NCI-H2081 (cell line): Measurements from ENCODE around the gene CD86.
"Not testable (repeated sequence)": the region's sequence is repeated elsewhere in the genome, so short reads cannot be mapped to it uniquely, and the experiment has no call there.

ENCODE experiments used
- DNase-seq, 2 experiments: peaks; one replicate each; lab custom pipeline; 2025; lab: John Stamatoyannopoulos, UW

Gene CD86

DNA sequence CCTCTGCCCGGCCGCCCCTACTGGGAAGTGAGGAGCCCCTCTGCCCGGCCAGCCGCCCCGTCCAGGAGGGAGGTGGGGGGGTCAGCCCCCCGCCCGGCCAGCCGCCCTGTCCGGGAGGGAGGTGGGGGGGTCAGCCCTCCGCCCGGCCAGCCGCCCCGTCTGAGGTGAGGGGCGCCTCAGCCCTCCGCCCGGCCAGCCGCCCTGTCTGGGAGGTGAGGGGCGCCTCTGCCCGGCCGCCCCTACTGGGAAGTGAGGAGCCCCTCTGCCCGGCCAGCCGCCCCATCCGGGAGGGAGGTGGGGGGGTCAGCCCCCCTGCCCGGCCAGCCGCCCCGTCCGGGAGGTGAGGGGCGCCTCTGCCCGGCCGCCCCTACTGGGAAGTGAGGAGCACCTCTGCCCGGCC is 109.8 kb downstream of the CD86 start:
- DNase-seq = not testable (repeated sequence)

DNA sequence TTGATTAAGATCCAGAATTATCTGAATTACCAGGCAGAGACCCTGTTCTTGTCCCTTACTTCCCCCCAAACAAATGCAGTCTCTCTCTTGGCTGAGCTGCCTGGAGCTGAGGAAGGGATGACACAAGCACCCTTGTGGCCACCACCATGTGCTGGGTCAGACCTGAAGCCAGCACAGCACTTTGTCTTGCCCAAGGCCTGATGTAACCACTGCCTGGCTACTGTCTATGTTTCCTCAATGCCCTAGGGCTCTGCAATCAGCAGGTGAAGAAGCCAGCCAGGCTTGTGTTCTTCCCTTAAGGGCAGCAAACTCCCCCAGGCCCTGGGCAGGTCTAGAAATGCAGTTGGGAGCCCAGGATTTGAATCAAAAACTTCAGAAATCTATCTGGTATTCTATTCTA is 112.5 kb downstream of the CD86 start:
- no peak for DNase-seq

DNA sequence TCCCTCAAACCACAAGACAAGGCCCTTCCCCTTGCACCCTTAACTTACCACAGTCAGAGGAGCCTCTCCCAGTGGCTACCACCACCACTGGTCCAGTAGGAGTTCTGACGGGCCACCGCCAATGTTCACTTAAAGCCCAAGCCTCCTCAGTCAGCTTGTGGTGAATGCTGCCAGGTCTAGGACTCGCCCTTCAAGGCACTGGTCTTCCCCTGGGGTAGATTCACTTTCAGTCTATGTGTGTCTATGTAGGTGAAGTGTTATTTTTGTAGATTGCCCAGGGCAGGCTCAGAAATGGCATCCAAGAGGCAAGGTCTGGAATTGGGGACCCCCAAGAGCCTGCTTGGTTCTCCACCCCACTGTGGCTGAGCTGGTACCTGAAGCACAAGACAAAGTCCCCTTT is 112.9 kb downstream of the CD86 start:
- no peak for DNase-seq

DNA sequence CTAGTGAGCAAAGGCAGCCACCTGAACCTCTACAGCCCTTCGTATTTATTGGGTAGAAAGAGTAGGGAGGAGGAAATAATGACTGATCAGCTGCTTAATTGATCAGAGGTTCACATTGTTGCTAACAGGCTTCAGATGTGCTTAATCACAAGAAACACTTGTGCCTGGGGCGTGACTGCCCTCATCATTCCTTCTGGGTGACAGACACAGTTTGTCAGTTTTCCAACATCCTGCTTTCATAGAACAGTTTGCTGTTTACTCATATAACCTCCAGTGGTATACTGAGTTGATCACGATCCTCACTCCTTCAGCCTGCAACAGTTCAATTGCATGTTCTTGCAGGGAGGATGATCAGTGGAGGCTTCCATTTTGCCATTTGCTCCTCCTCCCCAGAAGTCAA is 114.7 kb downstream of the CD86 start:
- DNase-seq = no peak
